Esophagus muscularis mucosa (tissue), 4 donors: ENCODE data around the gene MICALL1.

Source experiments
- EP300 ChIP-seq: sonication (generic); formaldehyde crosslinking; IDR thresholded peaks from one replicate; pipeline ENCODE4 v1.6.1; 2017; ENCODE audit warnings: antibody characterized with exemption
- POLR2A ChIP-seq: fragments of 450-650 bp; IDR thresholded peaks from one replicate; pipeline ENCODE4 v1.6.1; 2017; ENCODE audit warnings: antibody characterized with exemption, moderate library complexity, mild to moderate bottlenecking, low read depth
- TF ChIP-seq, protein P1 (sequence below), 3 experiments: fragments of 200-600 bp in 2 of 3; fragments of 450-650 bp in 1 of 3; sonication (generic) in 2 of 3; IDR thresholded peaks; one replicate each; pipeline ENCODE4 v1.5.1; 2017 to 2019; ENCODE audit warnings: antibody characterized with exemption in 3 of 3, mild to moderate bottlenecking in 2 of 3, moderate library complexity in 1 of 3

DNA sequence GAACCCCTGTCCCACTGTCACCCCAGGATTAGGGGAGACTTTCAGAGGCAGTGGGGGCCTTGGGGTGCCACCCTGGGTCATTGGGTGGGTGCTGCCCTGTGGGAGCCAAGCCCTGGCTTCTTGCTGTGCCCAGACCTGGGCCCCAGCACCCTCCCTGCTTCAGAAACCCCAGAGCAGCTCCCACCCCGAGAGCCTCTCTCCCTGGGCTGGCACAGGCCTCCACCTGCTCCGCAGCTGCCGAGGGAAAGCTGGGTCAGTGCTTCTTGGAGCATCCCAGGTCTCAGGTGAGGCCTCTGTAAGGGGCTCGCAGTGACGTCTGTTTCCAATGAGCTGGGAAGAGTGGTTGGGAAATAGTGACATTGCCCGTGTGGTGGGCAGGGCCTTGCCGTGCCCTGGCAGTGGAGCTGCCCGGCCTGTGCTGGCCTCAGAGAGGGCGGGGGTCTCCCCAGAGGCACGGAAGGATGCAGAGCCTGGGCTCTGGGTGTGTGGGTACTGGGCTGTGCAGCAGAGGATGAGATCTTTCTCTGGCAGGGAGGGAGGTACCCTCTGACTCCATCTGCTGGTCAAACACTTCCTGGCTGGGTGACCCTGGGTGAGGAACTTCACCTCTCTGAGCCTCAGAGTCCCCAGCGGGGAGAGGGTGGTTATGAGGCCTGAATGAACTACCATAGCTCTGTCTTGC is 24.3 kb downstream of the MICALL1 start:
- TF ChIP-seq, protein P1, sequence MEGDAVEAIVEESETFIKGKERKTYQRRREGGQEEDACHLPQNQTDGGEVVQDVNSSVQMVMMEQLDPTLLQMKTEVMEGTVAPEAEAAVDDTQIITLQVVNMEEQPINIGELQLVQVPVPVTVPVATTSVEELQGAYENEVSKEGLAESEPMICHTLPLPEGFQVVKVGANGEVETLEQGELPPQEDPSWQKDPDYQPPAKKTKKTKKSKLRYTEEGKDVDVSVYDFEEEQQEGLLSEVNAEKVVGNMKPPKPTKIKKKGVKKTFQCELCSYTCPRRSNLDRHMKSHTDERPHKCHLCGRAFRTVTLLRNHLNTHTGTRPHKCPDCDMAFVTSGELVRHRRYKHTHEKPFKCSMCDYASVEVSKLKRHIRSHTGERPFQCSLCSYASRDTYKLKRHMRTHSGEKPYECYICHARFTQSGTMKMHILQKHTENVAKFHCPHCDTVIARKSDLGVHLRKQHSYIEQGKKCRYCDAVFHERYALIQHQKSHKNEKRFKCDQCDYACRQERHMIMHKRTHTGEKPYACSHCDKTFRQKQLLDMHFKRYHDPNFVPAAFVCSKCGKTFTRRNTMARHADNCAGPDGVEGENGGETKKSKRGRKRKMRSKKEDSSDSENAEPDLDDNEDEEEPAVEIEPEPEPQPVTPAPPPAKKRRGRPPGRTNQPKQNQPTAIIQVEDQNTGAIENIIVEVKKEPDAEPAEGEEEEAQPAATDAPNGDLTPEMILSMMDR (IDR thresholded peaks at IDR 0.05): peak; percentile 38 to 65 (median 49)
- TF ChIP-seq POLR2A (no peak), EP300 (no peak)
